Hindlimb muscle (tissue), 1 donor: Measurements from ENCODE around the gene FGGY. TPM values are rescaled to one million over a fixed set of nuclear protein-coding genes. Genes with fewer than 3 reads are reported as not detected.
A peak's percentile ranks its signal among the peaks of the same experiment; 100 is the strongest.

Experiments
- DNase-seq: peaks from one replicate; pipeline ENCODE4 v3.0.0-alpha.2; 2013
- polyA plus RNA-seq: library from polyadenylated mRNA; unstranded; fragments of 120-200 nt; gene quantifications from one replicate; pipeline ENCODE4 v1.2.1, GENCODE V29; 2013; ENCODE audit not compliant: insufficient read length

Gene FGGY
- polyA plus RNA-seq, 1 donor = 17.2 TPM

DNA sequence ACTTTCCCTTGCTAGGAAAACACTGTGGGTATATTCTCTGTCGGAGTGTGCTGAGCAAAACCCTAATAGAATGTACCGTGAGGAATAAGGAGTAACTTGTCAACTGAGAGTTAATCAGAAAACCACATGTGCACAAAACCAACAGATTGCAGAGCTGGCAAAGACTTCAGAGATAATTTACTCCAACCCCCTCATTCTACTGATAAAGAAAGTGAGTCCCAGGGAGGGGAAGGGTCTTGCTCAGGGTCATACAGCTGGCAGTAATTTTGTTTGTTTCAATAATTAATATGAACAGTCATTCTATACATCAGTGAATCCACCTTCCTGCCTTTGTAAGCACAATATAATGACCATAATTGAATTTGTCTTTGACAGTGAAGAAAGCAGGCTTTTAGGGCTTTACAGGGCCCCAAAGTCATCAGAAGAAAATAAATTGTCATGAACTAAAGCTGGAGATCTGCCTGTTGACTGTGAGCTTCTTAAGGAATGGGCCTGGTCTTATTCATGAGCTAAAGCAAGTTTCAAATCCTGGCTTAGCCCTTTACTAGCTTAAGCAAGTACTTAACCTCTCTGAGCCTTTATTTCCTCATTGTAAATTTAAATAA is 450.6 kb downstream of the FGGY start:
- no peak for DNase-seq

DNA sequence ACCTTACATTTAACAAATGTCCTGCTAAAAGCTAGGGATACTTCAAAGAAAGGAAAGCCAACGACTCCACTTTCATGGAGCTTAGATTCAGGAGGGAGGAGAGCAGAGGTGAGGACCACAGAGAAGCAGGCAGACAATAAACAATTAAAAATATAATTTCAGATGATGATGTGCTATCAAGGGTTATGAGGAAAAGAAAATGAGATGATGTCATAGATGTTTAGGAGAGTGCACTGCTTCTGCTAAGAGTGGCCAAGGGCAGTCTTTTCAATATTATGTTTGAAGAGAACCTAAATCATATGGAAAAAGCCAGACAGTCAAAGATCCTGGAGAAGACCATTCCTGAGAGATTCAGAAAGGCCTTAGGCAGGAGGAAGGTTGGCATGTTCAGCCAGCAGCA is 451.2 kb downstream of the FGGY start:
- DNase-seq = no peak

DNA sequence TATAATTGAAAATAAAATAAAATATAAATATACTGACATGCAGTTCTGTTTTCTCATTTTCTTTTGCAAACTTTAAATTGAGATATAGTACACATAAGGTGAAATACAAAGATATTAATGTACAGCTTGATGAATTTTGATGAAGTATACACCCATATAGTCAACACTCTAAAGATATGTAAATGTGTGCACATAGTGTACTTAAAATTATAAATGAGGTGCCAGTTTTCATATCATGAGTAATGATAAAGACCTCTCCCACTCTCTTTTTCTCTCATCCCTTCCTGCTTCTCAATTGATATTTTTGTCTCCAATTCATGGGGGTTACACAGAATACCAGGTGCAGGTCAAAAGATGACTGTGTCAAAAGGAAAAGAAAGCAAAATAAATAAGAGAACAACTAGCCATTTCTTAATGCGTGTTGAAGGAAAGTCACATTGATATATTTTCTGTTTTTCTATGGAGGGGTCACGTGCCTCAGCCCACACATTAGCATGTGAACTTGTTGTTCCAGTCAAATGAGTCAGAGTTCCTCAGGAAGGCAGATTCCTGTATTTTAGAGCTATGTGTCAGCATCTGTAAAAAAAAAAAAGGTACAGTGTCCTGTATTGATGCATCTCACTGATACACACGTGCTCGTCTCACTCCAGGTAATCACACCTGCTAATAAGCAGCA is 453.6 kb downstream of the FGGY start:
- no peak for DNase-seq

DNA sequence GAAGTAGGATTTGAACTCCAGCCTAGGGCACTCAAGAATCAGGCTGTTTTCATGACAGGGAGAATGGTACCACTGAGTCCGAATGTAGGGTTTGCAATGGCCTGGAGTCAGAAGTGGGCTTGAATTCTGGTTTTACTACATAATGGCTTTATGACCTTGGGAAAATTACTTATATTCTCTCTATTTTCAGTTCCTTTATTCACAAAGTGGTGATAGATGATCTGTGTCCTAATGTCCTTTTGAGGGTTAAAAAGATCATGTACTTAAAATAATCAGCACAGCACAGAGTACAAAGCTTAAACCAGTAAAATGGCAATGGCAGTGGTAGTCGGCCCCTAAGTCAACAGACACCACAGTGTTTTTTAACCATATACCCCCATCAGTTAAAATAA is 454.1 kb downstream of the FGGY start:
- DNase-seq = no peak

DNA sequence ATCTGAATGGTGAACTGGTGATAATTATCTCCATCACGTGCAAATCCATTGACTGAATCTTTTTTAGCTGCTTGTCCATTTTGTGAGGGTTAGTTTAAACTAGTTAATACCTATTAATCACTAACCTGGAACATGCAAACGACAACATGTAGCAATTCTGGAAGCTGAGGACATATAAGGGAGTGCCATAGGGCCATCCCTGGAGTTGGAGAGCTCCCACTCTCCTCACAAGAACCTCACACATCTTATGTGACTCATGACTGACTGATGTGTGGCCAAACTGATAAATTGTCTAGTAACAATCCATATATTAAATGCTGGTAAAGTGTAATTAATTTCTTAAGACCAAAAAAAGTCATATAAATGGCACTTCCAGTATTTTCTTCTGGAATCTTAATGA is 454.9 kb downstream of the FGGY start:
- no peak for DNase-seq

DNA sequence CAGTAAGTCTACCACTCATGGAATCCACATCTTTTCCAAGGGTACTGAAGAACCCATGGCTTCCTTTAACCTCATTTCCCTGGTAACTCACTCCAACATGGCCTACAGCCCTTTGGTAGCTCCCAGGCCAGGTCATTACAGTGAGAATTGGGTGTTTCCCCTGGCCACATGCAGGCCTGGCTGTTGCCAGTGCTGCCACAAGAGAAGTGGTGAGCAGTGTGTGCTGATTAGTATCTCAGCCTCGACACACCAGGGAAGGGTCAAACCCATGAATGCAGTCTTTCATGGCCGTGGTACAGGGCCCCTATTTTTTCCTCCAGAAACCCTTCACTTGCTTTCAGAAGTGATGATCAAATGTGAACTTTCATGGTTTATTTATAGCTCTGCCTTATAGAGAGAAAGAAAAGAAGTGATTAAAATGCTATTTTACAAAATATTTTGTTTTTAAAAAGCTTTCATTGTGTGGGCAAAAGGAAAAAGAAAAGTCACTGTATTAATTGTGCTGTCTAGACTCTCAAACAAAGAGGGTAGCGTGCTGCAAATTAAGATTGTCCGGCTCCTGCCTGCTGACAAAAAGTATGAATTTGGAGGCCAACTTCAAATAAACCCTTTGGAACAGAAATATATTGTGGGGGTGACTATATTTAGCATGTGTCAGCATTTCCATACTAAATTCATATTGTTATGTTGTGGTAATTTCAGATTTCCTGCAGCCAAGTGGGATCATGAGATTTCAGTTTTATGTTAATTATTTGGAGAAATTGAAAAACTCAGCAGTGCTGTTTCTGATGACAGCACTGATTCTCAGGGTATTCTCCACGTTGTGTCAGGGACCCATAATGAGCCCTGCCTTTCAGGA is 455.9 kb downstream of the FGGY start:
- no peak for DNase-seq

- no peak for DNase-seq
Observed at GRCh38 chr1:59755069-59755685, 458.3 kb downstream of the FGGY start.

DNA sequence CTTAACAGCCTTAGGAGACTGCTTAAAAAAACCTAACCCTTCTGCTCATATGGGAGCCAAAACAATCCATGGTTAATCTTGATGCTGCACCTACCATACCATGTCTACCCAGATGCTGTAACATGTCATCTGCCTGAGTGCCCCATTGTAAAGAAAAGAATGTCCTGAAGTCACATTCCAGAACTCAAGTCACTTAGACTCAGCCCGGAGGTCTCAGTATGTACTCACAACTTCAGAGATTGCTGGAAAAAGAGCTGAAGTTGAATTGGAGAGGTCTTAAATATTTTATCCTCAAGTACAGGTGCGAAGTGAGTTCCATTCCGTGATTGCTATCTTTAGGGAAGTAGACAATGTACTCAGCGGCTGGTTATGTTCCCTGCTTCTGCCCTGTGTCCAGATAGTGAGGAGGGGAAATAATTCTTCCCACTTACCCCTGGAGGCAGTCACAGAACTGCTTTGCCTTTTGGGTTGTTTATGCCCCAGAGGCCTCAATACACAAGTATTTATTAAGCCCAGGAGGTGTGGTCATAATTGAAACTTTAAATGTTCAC is 460.4 kb downstream of the FGGY start:
- DNase-seq = no peak

DNA sequence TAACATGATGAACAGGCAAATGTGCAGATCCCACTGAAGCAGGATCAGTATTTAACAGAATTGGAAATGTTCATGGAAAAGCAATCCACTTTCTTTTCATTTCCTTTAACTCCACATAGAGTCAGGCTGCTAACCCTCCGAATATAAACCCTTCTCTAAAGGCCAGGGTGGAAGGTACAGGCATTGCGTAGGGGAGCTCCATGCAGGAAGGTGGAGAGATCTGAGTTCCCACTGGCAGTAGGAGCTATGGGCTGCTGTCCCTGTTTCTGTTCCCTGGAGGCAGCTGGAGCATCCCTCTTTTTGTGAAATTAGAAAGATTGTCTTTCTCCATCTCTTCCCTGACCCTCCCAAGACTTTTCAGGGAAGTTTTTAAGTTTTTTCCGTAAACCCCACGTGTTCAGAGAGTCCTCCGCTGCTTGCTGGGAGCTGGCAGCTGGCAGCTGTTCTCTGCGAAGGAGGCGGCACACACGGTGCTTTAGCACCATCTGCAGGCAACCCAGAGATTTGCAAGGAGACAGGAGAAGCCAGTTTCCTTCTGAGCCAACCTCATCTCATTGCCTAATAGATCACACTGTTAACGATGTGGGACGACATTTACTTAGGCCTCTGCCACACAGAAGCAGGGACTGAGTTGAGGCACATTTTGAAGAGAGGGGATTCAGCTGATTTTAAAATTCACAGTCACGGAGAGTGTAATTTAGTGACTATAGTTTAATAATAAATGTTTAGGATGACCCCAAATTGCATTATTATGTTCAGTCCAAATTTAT is 462.4 kb downstream of the FGGY start:
- peak; percentile 89 for DNase-seq

GRCh38 chr1:59761443-59761842 is 464.5 kb downstream of the FGGY start:
- no peak for DNase-seq

GRCh38 chr1:59763418-59763817 is 466.5 kb downstream of the FGGY start:
- DNase-seq = no peak

- DNase-seq = no peak
Observed at GRCh38 chr1:59765011-59765730, 468.3 kb downstream of the FGGY start.

DNA sequence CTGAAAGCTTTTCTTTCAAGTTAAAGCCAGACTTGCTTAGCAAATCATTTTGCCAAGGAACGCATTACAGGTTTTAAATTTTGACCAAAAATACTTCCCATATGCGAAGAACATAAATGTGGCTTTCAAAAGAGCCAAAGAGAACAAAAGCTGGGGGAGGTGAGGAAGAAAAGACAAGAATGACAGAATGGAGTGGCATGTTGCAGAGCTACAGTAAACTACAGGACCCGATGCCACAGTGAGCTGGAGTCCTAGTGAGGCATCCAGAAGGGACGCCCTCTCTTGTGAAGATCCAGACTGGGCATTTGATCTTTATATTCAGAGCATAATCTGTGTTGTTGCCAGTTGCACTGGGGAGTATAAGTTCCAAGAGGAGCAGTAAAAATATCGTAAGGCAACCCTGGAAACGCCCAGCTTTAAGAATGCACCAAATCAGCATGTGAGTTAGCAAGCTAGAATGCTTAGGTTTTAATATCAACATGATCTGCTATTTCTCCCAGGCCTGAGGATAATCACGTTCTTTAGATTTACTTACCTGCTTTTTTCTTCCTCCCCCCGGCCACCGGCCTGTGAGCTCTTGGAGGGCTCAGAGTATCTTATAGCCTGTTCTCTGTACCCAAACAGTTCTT is 469.4 kb downstream of the FGGY start:
- DNase-seq = no peak

DNA sequence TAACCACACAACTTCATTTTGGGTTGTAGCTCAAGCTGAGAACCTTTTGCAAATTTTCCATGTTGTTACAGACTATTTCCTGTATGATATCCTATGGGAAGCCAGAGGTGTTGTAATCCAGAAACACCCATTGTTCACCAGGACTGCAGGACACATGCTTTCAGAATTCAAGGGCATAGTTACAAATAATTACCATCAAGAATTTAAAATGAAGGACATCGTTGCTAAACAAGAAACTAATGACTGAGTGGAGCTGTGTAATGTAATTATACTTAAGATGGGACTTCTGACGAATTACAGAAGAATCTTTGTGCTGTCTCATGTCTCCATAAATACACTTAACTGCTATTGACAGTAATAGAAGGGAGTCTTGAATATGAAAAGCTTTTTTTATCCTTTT is 470.2 kb downstream of the FGGY start:
- DNase-seq = no peak

DNA sequence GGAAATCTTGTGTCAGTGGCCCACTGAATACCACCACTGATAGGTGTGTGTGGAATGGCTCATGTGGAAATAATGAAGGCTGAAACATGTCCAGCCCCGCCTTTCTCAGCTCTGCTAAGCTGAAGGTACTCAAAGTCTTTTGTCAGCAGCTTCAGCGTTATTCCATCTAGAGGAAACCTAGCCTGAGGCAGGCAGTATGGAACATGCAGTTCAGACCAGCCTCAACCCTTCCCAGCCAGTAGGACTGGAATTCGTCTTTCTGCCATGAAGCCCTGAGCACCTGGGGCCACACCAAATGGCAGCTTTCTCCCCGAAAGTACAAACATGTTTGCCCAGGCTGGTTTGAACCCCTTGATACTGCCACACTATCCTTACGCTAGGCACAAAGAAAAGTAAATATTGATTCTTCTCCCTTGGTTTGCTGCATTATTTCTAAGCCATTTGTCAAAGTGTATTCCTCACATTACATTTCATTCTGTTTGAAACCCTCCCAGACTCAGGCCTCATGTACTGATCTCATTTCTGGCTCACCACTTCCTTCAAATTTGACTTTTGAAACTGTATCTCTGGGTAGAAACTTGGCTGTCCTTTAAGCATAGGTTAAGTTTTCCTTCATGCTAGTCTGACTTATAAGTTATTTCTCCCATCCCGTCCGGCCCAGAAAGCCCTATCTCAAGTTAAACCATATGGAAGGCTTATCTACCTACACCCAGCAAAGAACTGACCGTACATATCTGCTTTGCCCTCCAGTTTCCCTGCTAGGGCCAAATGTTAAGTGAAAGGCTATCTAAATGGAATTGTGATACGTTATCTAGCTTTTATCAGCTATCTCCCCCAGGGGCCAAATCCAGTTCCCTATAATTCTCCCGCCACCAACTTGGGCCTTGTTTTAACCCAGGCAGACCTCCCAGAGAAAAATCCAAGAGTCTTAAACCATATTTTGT is 472.2 kb downstream of the FGGY start:
- DNase-seq = no peak

- no peak for DNase-seq
Observed at GRCh38 chr1:59769736-59770095, 472.8 kb downstream of the FGGY start.

DNA sequence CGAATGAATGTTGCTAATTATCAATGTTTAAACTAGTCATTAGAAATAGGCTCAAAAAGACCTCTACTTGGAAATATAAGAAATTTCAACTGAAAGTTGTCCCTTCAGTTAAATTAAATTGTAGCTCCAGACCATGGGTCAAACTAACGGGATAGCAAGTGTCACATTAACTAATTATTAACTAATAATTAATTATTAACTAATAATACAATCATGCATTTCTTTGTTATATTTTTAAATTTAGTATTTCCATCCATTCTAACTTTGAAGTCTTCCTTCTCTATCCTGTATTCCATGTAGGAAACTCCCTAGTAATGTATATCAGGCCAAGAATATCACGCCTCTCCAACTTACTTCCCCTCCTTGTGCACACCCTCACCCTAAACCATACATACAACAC is 474.5 kb downstream of the FGGY start:
- no peak for DNase-seq

- DNase-seq = no peak
Observed at GRCh38 chr1:59775480-59775879, 478.6 kb downstream of the FGGY start.

- no peak for DNase-seq
Observed at GRCh38 chr1:59776960-59777852, 480.3 kb downstream of the FGGY start.
